Mononuclear cell (primary cell): ENCODE data around the gene MON2. TPM values are rescaled to one million over a fixed set of nuclear protein-coding genes. Genes with fewer than 3 reads are reported as not detected.

ENCODE experiments used
- H3K27me3 ChIP-seq: 2 replicates; pipeline ENCODE4 v1.6.0; 2011; ENCODE audit warnings: low read length, control low read depth; ENCODE audit not compliant: insufficient read depth
- H3K4me1 ChIP-seq: 2 replicates; pipeline ENCODE4 v1.5.1; 2011; ENCODE audit warnings: mild to moderate bottlenecking, low read length, control low read depth; ENCODE audit not compliant: insufficient read depth
- H3K4me3 ChIP-seq: 2 replicates; pipeline ENCODE4 v1.5.1; 2011; ENCODE audit warnings: mild to moderate bottlenecking, low read length, moderate library complexity
- H3K9me3 ChIP-seq: 2 replicates; pipeline ENCODE4 v1.5.1; 2011; ENCODE audit warnings: low read depth, mild to moderate bottlenecking, control low read depth, low read length
- total RNA-seq: library from RNA; depleted of rRNA; stranded (reverse); fragments of >200 nt; gene quantifications from one replicate; pipeline ENCODE4 v1.2.3, GENCODE V29; 2012

The MON2 gene
- total RNA-seq, 1 donor: 65.3 TPM

DNA sequence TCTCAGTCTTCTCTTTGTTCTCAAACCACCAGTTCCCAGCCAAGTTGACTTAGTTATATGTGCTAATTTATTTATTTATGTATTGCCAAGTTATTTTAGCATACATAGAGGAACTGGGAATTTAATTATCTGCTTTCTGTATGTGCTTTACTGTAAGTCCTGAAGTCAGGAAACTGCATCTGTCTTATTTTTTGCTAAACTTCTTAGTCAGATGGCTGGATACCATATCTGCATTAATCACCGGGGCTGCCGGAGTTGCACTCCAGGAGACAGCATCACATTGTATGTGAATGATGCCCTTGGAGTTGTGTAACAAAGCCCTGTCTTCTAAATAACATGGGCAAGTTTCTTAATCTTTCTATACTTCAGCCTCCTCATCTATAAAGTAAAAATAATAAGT, 96.2 kb downstream of the MON2 start:
- no peaks in the 10 kb centered on the region for H3K9me3 ChIP-seq
- H3K27me3 ChIP-seq: no peaks in the 10 kb centered on the region
- no peaks in the 10 kb centered on the region for H3K4me1 ChIP-seq
- H3K4me3 ChIP-seq: no peak overlapping the region

DNA sequence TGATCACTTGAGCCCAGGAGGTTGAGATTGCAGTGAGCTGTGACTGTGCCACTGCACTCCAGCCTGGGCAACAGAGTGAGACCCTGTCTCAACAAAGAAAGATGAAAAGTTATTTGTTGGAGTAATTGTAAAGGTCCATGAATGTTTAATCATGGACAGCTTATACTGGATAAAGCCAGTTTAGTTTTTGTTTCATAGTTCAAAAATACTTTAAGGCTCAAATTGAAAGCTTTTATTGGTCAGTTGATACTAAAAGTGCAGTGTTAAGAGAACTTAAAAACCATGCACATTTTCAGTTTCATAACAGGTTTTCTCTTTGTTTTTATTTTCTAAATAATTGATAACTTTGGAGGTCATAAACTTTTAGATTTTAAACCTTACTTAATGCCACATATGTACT, 108.4 kb downstream of the MON2 start:
- H3K4me3 ChIP-seq: no peak overlapping the region
- H3K27me3 ChIP-seq: no peaks in the 10 kb centered on the region
- no peaks in the 10 kb centered on the region for H3K4me1 ChIP-seq
- no peaks in the 10 kb centered on the region for H3K9me3 ChIP-seq

DNA sequence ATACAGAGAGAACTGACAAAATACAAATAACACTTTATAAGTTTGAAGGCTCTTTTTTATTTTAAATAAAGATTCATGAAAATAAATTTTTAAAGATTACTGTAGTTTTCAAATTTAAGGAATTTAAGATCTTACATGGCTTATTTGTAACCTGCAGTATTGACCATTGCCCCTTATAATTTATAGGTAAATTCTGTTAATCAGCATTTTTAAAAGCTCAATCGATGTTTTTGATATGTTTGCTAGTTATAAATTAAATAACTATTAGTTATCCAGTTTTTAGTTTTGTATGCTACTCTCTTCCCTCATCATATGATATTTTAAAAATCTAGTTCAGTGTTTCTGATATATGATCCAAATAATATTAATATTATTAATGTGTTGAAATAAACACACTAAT, 109.9 kb downstream of the MON2 start:
- no peaks in the 10 kb centered on the region for H3K27me3 ChIP-seq
- H3K4me1 ChIP-seq: no peaks in the 10 kb centered on the region
- H3K9me3 ChIP-seq: no peaks in the 10 kb centered on the region
- H3K4me3 ChIP-seq: no peak overlapping the region

DNA sequence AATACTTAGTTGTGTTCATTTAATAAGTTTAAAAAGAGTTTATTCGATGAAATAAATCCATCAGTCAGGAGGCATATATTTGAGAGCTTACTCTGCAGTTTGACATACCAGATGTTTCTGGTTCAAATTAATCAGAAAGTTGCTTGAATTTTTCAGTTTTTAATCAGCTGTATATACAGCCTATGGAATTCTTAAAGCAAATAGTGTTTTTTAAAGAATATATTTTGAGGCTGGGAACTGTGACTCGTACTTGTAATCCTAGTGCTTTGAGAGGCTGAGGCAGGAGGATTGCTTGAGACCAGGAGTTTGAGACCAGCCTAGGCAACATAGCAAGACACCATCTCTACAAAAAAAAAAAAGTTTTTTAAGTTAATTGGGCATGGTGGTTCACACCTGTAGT, 112.1 kb downstream of the MON2 start:
- no peaks in the 10 kb centered on the region for H3K27me3 ChIP-seq
- H3K4me3 ChIP-seq: no peak overlapping the region
- no peaks in the 10 kb centered on the region for H3K4me1 ChIP-seq
- no peaks in the 10 kb centered on the region for H3K9me3 ChIP-seq

DNA sequence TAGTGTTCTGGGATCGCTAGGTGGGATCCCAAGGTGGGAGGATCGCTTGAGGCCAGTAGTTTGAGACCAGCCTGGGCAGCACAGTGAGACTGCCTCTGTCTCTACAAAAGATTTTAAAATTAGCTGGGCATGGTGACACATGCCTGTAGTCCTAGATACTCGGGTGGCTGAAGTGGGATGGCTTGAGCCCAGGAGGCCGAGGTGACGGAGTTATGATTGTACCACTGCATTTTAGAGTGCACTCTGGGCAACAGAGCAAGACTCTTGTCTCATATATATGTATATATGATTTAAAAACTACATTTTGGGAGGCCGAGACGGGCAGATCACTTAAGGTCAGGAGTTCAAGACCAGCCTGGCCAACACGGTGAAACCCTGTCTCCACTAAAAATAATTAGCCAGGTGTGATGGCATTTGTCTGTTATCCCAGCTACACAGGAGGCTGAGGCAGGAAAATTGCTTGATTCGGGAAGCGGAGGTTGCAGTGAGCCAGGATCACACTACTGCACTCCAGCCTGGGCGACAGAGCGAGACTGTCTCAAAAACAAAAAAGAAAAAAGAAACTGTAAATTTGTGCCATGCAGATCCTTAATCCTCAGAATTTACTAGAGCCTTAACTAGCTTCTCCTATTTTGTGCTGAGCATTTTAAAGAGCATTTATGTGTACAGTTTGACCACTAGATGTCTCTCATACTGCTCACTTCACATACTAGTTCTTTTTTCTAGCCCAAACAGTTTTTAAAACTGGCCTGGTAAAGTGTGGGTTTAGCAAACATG, 114.8 kb downstream of the MON2 start:
- Histone ChIP-seq H3K4me3 (no peak overlapping the region), H3K4me1 (no peaks in the 10 kb centered on the region), H3K27me3 (no peaks in the 10 kb centered on the region), H3K9me3 (no peaks in the 10 kb centered on the region)

DNA sequence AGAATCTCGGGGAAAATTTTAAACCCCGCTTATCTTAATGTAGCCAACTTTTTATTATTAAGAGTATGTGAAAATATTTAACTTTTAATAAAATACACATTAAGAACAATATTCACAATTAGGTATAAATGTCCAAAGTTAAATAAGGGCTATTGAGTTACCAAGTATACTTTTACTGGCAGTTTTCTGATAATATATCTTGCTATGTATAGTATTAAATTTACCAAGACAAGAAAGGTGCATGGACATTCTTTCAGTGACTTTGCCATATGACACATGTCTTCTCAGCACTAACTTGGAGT, 115.4 kb downstream of the MON2 start:
- H3K4me1 ChIP-seq: no peaks in the 10 kb centered on the region
- no peaks in the 10 kb centered on the region for H3K9me3 ChIP-seq
- no peak overlapping the region for H3K4me3 ChIP-seq
- no peaks in the 10 kb centered on the region for H3K27me3 ChIP-seq

DNA sequence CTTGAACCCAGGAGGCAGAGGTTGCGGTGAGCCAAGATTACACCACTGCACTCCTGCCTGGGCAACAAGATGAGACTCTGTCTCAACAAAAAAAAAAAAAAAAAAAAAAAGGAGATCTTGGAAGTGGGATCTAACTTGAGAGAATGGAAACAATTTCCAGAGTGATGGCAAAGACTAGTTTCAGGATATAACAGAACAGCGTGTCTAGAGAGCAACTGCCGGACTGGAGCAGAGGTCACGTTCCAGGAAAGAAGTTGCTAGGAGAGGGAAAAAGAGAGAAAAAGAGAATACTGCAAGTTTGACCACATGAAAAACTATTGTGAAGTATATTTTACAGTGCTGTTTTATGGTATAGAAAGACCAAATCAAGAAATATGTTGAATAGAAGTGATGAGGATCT, 118.0 kb downstream of the MON2 start:
- Histone ChIP-seq H3K27me3 (no peaks in the 10 kb centered on the region), H3K4me3 (no peak overlapping the region), H3K9me3 (no peaks in the 10 kb centered on the region), H3K4me1 (no peaks in the 10 kb centered on the region)

DNA sequence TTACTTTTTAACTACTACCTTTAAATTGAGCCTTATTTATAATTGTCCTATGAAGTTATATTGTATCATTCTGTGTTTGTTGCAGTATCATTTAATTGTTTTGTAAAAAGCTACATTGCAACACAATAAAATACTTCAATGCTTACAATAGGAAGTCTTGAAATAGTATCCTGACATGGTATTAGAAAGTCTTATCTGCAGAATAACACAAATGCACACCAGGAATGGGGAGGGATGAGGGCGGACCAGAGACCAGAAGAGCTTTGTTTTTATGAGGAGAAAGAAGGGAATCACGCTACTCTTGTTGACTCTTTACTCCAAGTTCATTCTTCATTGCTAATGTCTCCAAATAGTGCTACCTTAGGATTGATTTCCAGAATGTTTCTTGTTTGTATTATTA, 120.2 kb downstream of the MON2 start:
- H3K4me3 ChIP-seq: no peak overlapping the region
- H3K27me3 ChIP-seq: no peaks in the 10 kb centered on the region
- H3K4me1 ChIP-seq: no peaks in the 10 kb centered on the region
- H3K9me3 ChIP-seq: no peaks in the 10 kb centered on the region

DNA sequence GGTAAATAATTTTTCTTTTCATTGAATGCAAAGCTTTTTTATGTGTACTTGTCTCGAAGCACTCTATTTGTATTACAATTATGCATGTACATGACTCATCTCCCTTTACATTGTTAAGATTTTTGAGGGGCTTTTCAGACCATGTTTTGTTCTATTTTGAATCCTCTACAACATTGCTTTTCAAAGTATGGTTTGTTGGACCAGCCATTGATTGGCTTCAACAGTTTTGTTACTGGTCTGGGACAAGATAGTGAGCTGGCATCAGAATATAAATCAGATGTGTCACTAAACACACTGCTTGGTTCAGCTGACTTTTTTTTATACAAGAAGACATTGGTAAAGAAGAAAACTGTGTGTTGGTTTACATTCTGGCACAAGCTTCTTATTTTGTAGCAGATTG, 122.3 kb downstream of the MON2 start:
- no peaks in the 10 kb centered on the region for H3K4me1 ChIP-seq
- no peak overlapping the region for H3K4me3 ChIP-seq
- no peaks in the 10 kb centered on the region for H3K9me3 ChIP-seq
- H3K27me3 ChIP-seq: no peaks in the 10 kb centered on the region

DNA sequence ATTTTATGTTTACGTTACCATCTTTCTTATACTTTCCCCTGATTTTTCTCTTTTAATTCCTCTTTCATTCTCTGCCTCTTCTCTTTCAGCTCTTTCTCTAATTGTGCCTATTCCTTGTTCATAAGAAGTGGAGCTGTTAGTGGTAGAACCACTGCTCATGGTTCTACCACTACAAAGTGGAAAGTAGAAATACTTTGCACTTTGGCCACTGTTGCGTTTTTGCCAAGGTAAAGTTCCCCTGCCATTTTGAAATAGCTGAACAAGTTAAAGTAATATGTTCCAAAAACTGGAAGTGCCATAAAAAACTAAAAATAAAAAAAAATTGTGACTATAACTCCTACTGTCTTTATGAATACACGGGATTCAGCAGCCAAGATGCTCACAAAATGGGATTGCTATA, 130.6 kb downstream of the MON2 start:
- Histone ChIP-seq H3K4me3 (no peak overlapping the region), H3K9me3 (no peaks in the 10 kb centered on the region), H3K27me3 (no peaks in the 10 kb centered on the region), H3K4me1 (peaks cover 5% of the 10 kb centered on the region)

DNA sequence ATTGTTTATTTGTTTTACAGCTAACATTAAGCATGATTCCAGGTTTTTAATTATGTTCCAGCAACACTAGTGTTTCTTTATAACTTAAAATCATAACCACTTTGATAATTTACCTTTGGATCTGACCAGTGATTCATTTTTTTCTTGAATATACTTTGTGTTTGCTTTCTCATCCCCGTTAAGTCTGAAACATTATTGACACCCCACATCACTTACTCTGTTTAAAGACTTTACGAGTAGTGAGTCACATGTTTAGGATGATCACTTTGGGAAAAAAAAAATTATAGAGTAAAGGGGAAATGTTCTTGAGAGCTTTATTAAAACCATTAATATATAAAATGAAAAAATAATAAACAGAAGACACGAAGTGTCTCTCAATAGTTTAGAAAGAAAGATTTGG, 132.2 kb downstream of the MON2 start:
- Histone ChIP-seq H3K4me1 (peaks cover 5% of the 10 kb centered on the region), H3K4me3 (no peak overlapping the region), H3K9me3 (no peaks in the 10 kb centered on the region), H3K27me3 (no peaks in the 10 kb centered on the region)

DNA sequence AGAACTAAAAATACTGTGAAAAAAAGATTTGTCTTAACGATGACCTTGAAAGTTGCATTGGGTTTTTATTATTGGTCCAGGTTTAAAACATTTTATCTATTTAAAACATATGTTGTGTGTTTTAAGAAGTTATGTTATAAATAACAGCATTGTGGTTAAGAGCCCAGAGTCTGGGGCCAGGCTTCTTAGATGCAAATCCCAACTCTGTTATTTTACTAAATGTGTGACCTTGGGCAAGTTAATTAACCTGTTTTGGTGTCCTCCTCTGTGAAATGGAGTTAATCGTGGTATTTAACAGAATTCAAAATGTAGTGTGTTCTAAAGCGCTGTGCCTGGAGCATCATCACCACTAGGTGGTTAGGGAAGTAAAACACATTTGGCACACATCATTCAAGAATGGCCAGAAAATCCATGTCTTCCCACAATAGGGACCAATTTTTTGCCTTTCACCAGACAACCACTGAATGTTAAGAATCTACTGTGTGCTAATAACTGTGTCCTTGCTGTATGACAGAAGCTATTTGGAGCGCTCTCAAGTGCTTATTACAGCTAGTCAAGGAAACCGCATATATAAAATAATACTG, 133.3 kb downstream of the MON2 start:
- no peaks in the 10 kb centered on the region for H3K27me3 ChIP-seq
- H3K9me3 ChIP-seq: no peaks in the 10 kb centered on the region
- H3K4me3 ChIP-seq: no peak overlapping the region
- H3K4me1 ChIP-seq: peaks cover 14% of the 10 kb centered on the region

DNA sequence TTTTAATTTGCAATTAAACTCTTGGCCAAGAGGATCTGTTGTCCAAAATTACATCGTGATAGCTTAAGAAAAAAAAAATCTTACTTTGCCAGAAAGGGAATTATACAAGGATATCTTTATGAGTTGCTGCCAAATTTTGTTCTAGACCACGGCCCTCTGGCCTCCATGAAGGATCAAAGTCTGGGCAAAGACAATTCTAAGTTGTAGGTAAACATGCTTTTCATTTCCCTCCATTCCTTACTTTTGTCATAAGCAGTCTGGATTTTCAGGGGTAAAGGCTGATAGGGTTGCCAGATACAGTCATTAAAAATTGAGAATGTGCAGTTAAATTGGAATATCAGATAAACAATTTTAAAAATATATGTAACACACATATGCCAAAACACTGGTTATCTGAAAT, 135.1 kb downstream of the MON2 start:
- peaks cover 16% of the 10 kb centered on the region for H3K4me1 ChIP-seq
- H3K27me3 ChIP-seq: no peaks in the 10 kb centered on the region
- H3K9me3 ChIP-seq: no peaks in the 10 kb centered on the region
- peak overlapping the region; percentile 72 for H3K4me3 ChIP-seq

DNA sequence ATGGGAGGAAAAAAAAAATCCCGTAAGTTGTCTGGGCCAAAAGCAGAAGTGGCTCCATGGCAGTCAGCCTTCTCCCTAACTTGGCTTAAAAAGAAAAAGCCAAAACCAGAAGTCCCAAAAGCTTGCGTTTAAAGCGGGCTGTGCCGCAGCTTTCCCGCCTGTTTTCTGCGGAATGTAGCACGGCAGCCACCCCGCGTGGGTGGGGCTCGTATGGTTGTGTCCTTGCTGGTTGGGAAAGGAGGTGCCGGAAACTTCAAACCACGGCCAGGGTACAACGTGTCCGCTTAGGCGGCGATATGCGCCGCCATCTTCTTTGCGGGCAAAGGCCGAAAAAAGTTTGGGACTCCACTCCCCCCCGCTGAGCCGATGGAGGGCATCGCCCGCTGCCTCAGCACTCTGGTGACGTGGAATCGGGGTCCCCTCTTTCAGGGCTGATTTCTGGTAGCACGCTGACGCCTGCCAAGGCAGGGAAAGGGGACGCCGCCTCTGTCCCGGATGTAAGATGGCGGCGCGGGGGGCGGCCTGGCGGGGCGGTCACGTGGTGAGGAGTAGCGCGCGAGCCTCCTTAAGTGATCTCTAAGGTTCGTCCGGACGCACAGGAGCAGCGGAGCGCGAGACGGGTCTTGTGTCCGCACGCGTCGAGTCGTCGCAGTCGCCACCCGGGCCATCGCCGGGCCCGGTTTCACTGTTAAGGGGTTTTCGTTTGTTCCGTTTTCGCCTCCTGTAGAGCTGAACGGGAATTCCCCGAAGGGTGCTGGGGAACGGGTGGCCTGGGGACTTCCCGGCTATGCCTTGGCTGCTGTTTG, 135.8 kb downstream of the MON2 start:
- no peaks in the 10 kb centered on the region for H3K9me3 ChIP-seq
- peaks cover 16% of the 10 kb centered on the region for H3K4me1 ChIP-seq
- H3K4me3 ChIP-seq: peak overlapping the region; percentile 72
- H3K27me3 ChIP-seq: no peaks in the 10 kb centered on the region

DNA sequence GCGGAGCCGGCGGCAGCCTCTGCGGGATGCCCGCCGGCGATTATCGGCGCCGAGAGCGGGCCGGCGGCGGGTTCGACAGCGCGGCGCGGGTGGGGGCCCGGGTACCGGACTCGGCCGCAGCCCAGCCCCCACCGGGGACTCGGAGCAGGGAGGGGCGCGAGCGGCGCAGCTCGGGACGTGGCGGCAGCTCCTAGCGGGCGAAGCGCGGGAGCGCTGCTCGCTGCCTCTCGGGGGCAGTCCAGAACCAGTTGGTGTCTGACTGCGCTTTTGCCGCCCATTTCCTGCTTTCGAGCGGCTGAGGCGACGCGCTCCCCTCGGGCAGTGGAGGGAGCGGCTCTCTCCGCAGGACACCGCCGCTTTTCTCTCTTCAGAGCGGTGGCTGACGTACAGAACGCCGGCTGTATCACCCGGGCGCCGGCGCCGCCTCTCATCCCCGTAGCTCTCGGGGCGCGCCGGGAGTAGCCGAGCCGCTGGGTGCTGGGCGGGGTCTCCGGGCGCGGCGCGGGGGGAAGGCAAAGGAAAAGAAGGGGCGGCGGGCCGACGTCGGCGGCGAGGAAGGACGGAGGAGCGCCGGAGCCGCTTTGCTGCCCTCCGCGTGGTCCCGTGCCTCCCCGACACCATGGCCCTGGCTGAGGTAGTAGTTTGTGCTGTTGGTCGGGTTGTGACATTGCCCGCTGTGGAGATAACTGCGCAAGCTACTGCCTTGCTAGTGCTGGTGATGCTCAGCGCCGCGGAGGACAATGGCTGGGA, 136.6 kb downstream of the MON2 start:
- Histone ChIP-seq H3K4me3 (peak overlapping the region; percentile 72), H3K9me3 (no peaks in the 10 kb centered on the region), H3K27me3 (no peaks in the 10 kb centered on the region), H3K4me1 (peaks cover 16% of the 10 kb centered on the region)
